ENCODE measurements around the gene CAMTA1. TPM values are rescaled to one million over a fixed set of nuclear protein-coding genes. Genes with fewer than 3 reads are reported as not detected.

Gene CAMTA1
- total RNA-seq, 6 experiments from 2014 or later, result 78.1 to 96.6 (median 86.1) TPM

GRCh38 chr1:7778133-7778628, 992.9 kb downstream of the CAMTA1 start:
- H3K27me3 Mint-ChIP-seq (ENCODE audit: insufficient read depth), result peaks cover 3% of the 10 kb centered on the region
- DNase-seq, result no peak
- H3K9me3 Mint-ChIP-seq, result no peaks in the 10 kb centered on the region
- no peak for TF ChIP-seq CTCF (IDR thresholded peaks at IDR 0.05)
- H3K4me3 Mint-ChIP-seq, result no peak overlapping the region
- H3K4me1 Mint-ChIP-seq (ENCODE audit: low read depth), result peaks cover 22% of the 10 kb centered on the region
- H3K27ac Mint-ChIP-seq, result no peak overlapping the region
- H3K36me3 Mint-ChIP-seq (ENCODE audit: low read depth), result peaks cover 24% of the 10 kb centered on the region

GRCh38 chr1:7780976-7781375, 995.7 kb downstream of the CAMTA1 start:
- Mint-ChIP-seq H3K36me3 (ENCODE audit: low read depth) (peaks cover 19% of the 10 kb centered on the region), H3K9me3 (no peaks in the 10 kb centered on the region), H3K4me3 (no peak overlapping the region), H3K4me1 (ENCODE audit: low read depth) (peaks cover 9% of the 10 kb centered on the region), H3K27me3 (ENCODE audit: insufficient read depth) (peaks cover 3% of the 10 kb centered on the region), H3K27ac (no peak overlapping the region)
- DNase-seq, result no peak
- TF ChIP-seq CTCF (IDR thresholded peaks at IDR 0.05), result no peak

GRCh38 chr1:7781501-7781900, 996.2 kb downstream of the CAMTA1 start:
- TF ChIP-seq CTCF (IDR thresholded peaks at IDR 0.05), result no peak
- H3K4me1 Mint-ChIP-seq (ENCODE audit: low read depth), result peaks cover 9% of the 10 kb centered on the region
- no peaks in the 10 kb centered on the region for H3K9me3 Mint-ChIP-seq
- no peak overlapping the region for H3K27ac Mint-ChIP-seq
- no peak overlapping the region for H3K4me3 Mint-ChIP-seq
- DNase-seq, result no peak
- H3K36me3 Mint-ChIP-seq (ENCODE audit: low read depth), result peaks cover 23% of the 10 kb centered on the region
- H3K27me3 Mint-ChIP-seq (ENCODE audit: insufficient read depth), result peaks cover 3% of the 10 kb centered on the region

- no peaks in the 10 kb centered on the region for H3K9me3 Mint-ChIP-seq
- no peak for DNase-seq
- H3K27me3 Mint-ChIP-seq (ENCODE audit: insufficient read depth), result peaks cover 3% of the 10 kb centered on the region
- peaks cover 23% of the 10 kb centered on the region for H3K36me3 Mint-ChIP-seq (ENCODE audit: low read depth)
- no peak overlapping the region for H3K4me3 Mint-ChIP-seq
- no peak overlapping the region for H3K27ac Mint-ChIP-seq
- TF ChIP-seq CTCF (IDR thresholded peaks at IDR 0.05), result no peak
- peaks cover 9% of the 10 kb centered on the region for H3K4me1 Mint-ChIP-seq (ENCODE audit: low read depth)
Observed at GRCh38 chr1:7781923-7782495, 996.8 kb downstream of the CAMTA1 start.

GRCh38 chr1:7783178-7783711, 998.0 kb downstream of the CAMTA1 start:
- peaks cover 3% of the 10 kb centered on the region for H3K27me3 Mint-ChIP-seq (ENCODE audit: insufficient read depth)
- peak overlapping the region; percentile 88 for H3K4me3 Mint-ChIP-seq
- peak; percentile 30 for DNase-seq
- H3K9me3 Mint-ChIP-seq, result no peaks in the 10 kb centered on the region
- H3K36me3 Mint-ChIP-seq (ENCODE audit: low read depth), result peaks cover 23% of the 10 kb centered on the region
- H3K4me1 Mint-ChIP-seq (ENCODE audit: low read depth), result peaks cover 9% of the 10 kb centered on the region
- peak overlapping the region; percentile 82 for H3K27ac Mint-ChIP-seq
- no peak for TF ChIP-seq CTCF (IDR thresholded peaks at IDR 0.05)
